OCI-LY3 (cell line): ENCODE data around the gene RPS19.

Source experiments
- H2AFZ ChIP-seq: fragments of 200-600, 300-600 bp; shearing (Covaris generic); 2 replicates; pipeline ENCODE4 v1.6.0; 2014; ENCODE audit warnings: antibody characterized with exemption, low read depth, low read length
- H3K27ac ChIP-seq: fragments of 200-600, 300-600 bp; sonication (generic); 2 replicates; pipeline ENCODE4 v1.5.1; 2014; ENCODE audit warnings: mild to moderate bottlenecking, low read length, moderate library complexity, mixed read lengths
- H3K27me3 ChIP-seq: fragments of 200-600, 300-600 bp; sonication (generic); 2 replicates; pipeline ENCODE4 v1.6.1; 2014; ENCODE audit warnings: low read depth, low read length, mixed read lengths
- H3K36me3 ChIP-seq: fragments of 200-600, 300-600 bp; sonication (generic); replicated peaks from 2 replicates; pipeline ENCODE3; 2014; ENCODE audit warnings: low read depth, low read length, mixed read lengths
- H3K4me1 ChIP-seq: fragments of 300-600, 200-600 bp; sonication (generic); 2 replicates; pipeline ENCODE4 v1.6.1; 2014; ENCODE audit warnings: low read length, mixed read lengths
- H3K4me2 ChIP-seq: fragments of 200-600, 300-600 bp; sonication (generic); 2 replicates; pipeline ENCODE4 v1.6.1; 2014; ENCODE audit warnings: low read length, mixed read lengths
- H3K4me3 ChIP-seq: fragments of 300-600, 200-600 bp; sonication (generic); 2 replicates; pipeline ENCODE4 v1.5.1; 2014; ENCODE audit warnings: antibody characterized with exemption, mild to moderate bottlenecking, low read length, moderate library complexity
- H3K79me2 ChIP-seq: fragments of 300-600, 200-600 bp; shearing (Covaris generic); 2 replicates; pipeline ENCODE4 v1.6.1; 2014; ENCODE audit warnings: mild to moderate bottlenecking, low read length, mixed read lengths
- H3K9ac ChIP-seq: fragments of 300-600, 200-600 bp; shearing (Covaris generic); 2 replicates; pipeline ENCODE4 v1.6.0; 2014; ENCODE audit warnings: mild to moderate bottlenecking, low read length, moderate library complexity
- H3K9me3 ChIP-seq: fragments of 200-600, 300-600 bp; shearing (Covaris generic); 2 replicates; pipeline ENCODE4 v1.6.1; 2014; ENCODE audit warnings: low read length, mixed read lengths; ENCODE audit not compliant: insufficient read depth
- H4K20me1 ChIP-seq: fragments of 200-600, 300-600 bp; sonication (generic); 2 replicates; pipeline ENCODE4 v1.6.1; 2016; ENCODE audit warnings: low read length, mixed read lengths; ENCODE audit not compliant: insufficient read depth
- EZH2phosphoT487 ChIP-seq: fragments of 200-600 bp; shearing (Covaris generic); IDR thresholded peaks from 2 replicates; pipeline ENCODE4 v1.6.1; 2018; ENCODE audit warnings: antibody characterized with exemption, mixed run types, low read depth
- TF ChIP-seq, protein P1 (sequence below): fragments of 200-600, 300-600 bp; sonication (generic); IDR thresholded peaks from 2 replicates; pipeline ENCODE4 v1.5.1; 2014; ENCODE audit warnings: antibody characterized with exemption, low read length, low read depth

The RPS19 gene

GRCh38 chr19:41898235-41898634 is 38.2 kb downstream of the RPS19 start:
- Histone ChIP-seq H3K9me3 (no peaks in the 10 kb centered on the region), H2AFZ (no peak overlapping the region), H3K27me3 (no peaks in the 10 kb centered on the region), H3K79me2 (no peaks in the 10 kb centered on the region), H3K4me2 (no peak overlapping the region), H4K20me1 (no peaks in the 10 kb centered on the region; the same call in 1 of the 2 replicates), H3K36me3 (peaks cover 39% of the 10 kb centered on the region), H3K4me3 (no peak overlapping the region), H3K4me1 (peaks cover 25% of the 10 kb centered on the region), H3K27ac (no peak overlapping the region), H3K9ac (no peak overlapping the region)
- TF ChIP-seq, protein P1, sequence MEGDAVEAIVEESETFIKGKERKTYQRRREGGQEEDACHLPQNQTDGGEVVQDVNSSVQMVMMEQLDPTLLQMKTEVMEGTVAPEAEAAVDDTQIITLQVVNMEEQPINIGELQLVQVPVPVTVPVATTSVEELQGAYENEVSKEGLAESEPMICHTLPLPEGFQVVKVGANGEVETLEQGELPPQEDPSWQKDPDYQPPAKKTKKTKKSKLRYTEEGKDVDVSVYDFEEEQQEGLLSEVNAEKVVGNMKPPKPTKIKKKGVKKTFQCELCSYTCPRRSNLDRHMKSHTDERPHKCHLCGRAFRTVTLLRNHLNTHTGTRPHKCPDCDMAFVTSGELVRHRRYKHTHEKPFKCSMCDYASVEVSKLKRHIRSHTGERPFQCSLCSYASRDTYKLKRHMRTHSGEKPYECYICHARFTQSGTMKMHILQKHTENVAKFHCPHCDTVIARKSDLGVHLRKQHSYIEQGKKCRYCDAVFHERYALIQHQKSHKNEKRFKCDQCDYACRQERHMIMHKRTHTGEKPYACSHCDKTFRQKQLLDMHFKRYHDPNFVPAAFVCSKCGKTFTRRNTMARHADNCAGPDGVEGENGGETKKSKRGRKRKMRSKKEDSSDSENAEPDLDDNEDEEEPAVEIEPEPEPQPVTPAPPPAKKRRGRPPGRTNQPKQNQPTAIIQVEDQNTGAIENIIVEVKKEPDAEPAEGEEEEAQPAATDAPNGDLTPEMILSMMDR = no peak
- no peak for TF ChIP-seq EZH2phosphoT487

DNA sequence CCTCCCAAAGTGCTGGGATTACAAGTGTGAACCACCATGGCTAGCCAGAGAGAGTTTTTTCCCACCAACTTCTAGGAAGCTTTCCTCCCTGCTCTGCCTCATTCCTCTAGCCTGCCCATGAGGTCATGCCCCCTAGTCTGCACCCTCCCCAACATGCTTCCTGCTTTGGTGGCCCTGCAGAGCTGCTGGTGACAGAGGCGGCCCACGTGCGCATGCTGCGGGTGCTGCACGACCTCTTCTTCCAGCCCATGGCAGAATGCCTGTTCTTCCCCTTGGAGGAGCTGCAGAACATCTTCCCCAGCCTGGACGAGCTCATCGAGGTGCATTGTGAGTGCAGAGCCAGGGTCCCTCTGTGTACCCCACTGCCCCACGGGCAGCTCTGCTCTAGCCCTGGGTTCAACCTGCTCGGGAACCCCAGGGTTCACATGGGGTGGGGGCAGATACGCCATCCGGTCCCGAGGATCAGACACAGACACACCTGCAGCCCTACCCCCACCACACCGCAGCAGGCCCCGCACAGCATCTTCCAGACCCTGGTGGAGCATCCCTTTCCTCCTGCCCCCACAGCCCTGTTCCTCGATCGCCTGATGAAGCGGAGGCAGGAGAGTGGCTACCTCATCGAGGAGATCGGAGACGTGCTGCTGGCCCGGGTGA is 41.8 kb downstream of the RPS19 start:
- no peak overlapping the region for H3K4me2 ChIP-seq
- no peak overlapping the region for H3K9ac ChIP-seq
- H3K4me3 ChIP-seq = no peak overlapping the region
- no peaks in the 10 kb centered on the region for H3K9me3 ChIP-seq
- H3K27me3 ChIP-seq = no peaks in the 10 kb centered on the region
- no peaks in the 10 kb centered on the region for H3K79me2 ChIP-seq
- H3K4me1 ChIP-seq = no peaks in the 10 kb centered on the region
- no peak for TF ChIP-seq EZH2phosphoT487
- TF ChIP-seq, protein P1 = no peak
- H4K20me1 ChIP-seq = 0 out of 2 replicates have a peak, but pooled peaks cover 2% of the 10 kb centered on the region
- H2AFZ ChIP-seq = no peak overlapping the region
- H3K27ac ChIP-seq = no peak overlapping the region
- peaks cover 55% of the 10 kb centered on the region for H3K36me3 ChIP-seq

DNA sequence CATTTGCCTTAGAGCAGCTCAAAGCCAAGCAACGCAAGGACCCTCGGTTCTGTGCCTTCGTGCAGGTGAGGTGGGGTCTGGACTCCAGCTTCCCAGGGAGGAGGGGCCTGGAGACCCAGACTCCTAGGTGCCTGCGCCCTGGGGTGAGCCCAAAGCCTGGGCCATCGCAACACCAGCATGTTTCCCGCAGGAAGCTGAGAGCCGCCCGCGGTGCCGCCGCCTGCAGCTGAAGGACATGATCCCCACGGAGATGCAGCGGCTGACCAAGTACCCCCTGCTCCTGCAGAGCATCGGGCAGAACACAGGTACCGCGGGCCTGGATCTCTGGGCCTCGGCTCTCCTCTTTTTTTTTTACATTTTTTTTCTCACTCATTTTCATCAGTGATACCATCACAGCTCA is 42.5 kb downstream of the RPS19 start:
- Histone ChIP-seq H3K27me3 (no peaks in the 10 kb centered on the region), H3K27ac (no peak overlapping the region), H3K9me3 (no peaks in the 10 kb centered on the region), H2AFZ (no peak overlapping the region), H3K9ac (no peak overlapping the region), H3K4me3 (no peak overlapping the region), H3K4me1 (no peaks in the 10 kb centered on the region), H3K4me2 (no peak overlapping the region), H4K20me1 (0 out of 2 replicates have a peak, but pooled peaks cover 2% of the 10 kb centered on the region), H3K36me3 (peaks cover 55% of the 10 kb centered on the region), H3K79me2 (no peaks in the 10 kb centered on the region)
- TF ChIP-seq, protein P1 = no peak
- no peak for TF ChIP-seq EZH2phosphoT487

GRCh38 chr19:41903193-41903953 is 43.3 kb downstream of the RPS19 start:
- H3K4me3 ChIP-seq = no peak overlapping the region
- no peaks in the 10 kb centered on the region for H3K9me3 ChIP-seq
- H3K4me2 ChIP-seq = no peak overlapping the region
- no peaks in the 10 kb centered on the region for H3K27me3 ChIP-seq
- no peak overlapping the region for H3K27ac ChIP-seq
- no peak for TF ChIP-seq EZH2phosphoT487
- TF ChIP-seq, protein P1 = no peak
- H4K20me1 ChIP-seq = 0 out of 2 replicates have a peak, but pooled peaks cover 2% of the 10 kb centered on the region
- H2AFZ ChIP-seq = no peak overlapping the region
- no peak overlapping the region for H3K9ac ChIP-seq
- H3K4me1 ChIP-seq = no peaks in the 10 kb centered on the region
- no peaks in the 10 kb centered on the region for H3K79me2 ChIP-seq
- H3K36me3 ChIP-seq = peaks cover 47% of the 10 kb centered on the region
